GM12878 (cell line): ENCODE data around the gene POFUT2. TPM values are rescaled to one million over a fixed set of nuclear protein-coding genes. Genes with fewer than 3 reads are reported as not detected.

Experiments
- ASH2L ChIP-seq: fragments of 300-600, 200-600 bp; sonication (generic); IDR thresholded peaks from 2 replicates; pipeline ENCODE4 v1.6.1; 2017; ENCODE audit warnings: low read depth, mild to moderate bottlenecking, borderline replicate concordance
- ATF7 ChIP-seq: fragments of 450-650 bp; IDR thresholded peaks from 2 replicates; pipeline ENCODE4 v1.6.1; 2016; ENCODE audit warnings: low read depth, mild to moderate bottlenecking
- HDAC2 ChIP-seq: fragments of 200-600 bp; sonication (generic); IDR thresholded peaks from 2 replicates; pipeline ENCODE4 v1.6.1; 2017
- KLF5 ChIP-seq: fragments of 450-650 bp; IDR thresholded peaks from 2 replicates; pipeline ENCODE4 v1.6.1; 2014; ENCODE audit warnings: mild to moderate bottlenecking; ENCODE audit not compliant: partially characterized antibody
- NBN ChIP-seq: fragments of 450-650 bp; IDR thresholded peaks from 2 replicates; pipeline ENCODE4 v1.6.1; 2016
- NFIC ChIP-seq: IDR thresholded peaks from 2 replicates; pipeline ENCODE4 v1.6.1; 2012; ENCODE audit warnings: low read depth, mild to moderate bottlenecking, inconsistent platforms, low read length, moderate library complexity
- NRF1 ChIP-seq: conservative IDR thresholded peaks from 2 replicates; pipeline ENCODE4 v1.6.1; 2011; ENCODE audit warnings: mild to moderate bottlenecking, low read depth, low read length, improper control_type of control experiment
- SIN3A ChIP-seq: IDR thresholded peaks from 2 replicates; pipeline ENCODE4 v1.6.1; 2012; ENCODE audit warnings: low read depth, low read length, improper control_type of control experiment
- ZNF687 ChIP-seq: fragments of 450-650 bp; IDR thresholded peaks from 2 replicates; pipeline ENCODE4 v1.6.1; 2017; ENCODE audit warnings: mild to moderate bottlenecking, moderate library complexity
- polyA plus RNA-seq, 11 experiments: library from polyadenylated mRNA; depleted of rRNA in 4 of 11; unstranded in 6 of 11; stranded (reverse) in 5 of 11; fragments of >200 nt; fragmentation: Nextera tagmentation in 4 of 11; fragmentation: Illumina TruSeq in 1 of 11; extraction: Ambion mirVana in 4 of 11; extraction: Trizol in 1 of 11; gene quantifications; 1 replicate in 1 of 11; 2 replicates in 10 of 11; pipeline versions ENCODE4 v1.2.1 to v1.2.3, GENCODE V29; 2011 to 2016; ENCODE audit warnings: inconsistent platforms in 2 of 11, missing spikeins in 2 of 11, low read depth in 1 of 11
- total RNA-seq, 4 experiments: library from RNA; depleted of rRNA in 3 of 4; stranded (reverse); fragments of >200 nt in 3 of 4; fragmentation: Illumina TruSeq in 1 of 4; extraction: Trizol in 1 of 4; gene quantifications; 2 replicates each; pipeline versions ENCODE4 v1.2.1 to v1.2.3, GENCODE V29; 2013 to 2021
- TF ChIP-seq, protein P1 (sequence below): fragments of 450-650 bp; IDR thresholded peaks from 2 replicates; pipeline ENCODE4 v1.6.1; 2017; ENCODE audit warnings: antibody characterized with exemption, mild to moderate bottlenecking, moderate library complexity

POFUT2 gene
- total and polyA plus RNA-seq, 10 of the 15 experiments (the other 5 are each of a cell fraction or from before 2014, with no cell fraction given), result 1.2 to 15.1 (median 6.8) TPM

GRCh38 chr21:45287438-45288391, at the start of gene POFUT2 (continued):
- peak; percentile 93 for TF ChIP-seq NRF1
- TF ChIP-seq KLF5, result peak; percentile 18
- TF ChIP-seq HDAC2, result no peak
- no peak for TF ChIP-seq NBN
- no peak for TF ChIP-seq ZNF687
- TF ChIP-seq ATF7, result no peak
- no peak for TF ChIP-seq ASH2L
- TF ChIP-seq, protein P1, sequence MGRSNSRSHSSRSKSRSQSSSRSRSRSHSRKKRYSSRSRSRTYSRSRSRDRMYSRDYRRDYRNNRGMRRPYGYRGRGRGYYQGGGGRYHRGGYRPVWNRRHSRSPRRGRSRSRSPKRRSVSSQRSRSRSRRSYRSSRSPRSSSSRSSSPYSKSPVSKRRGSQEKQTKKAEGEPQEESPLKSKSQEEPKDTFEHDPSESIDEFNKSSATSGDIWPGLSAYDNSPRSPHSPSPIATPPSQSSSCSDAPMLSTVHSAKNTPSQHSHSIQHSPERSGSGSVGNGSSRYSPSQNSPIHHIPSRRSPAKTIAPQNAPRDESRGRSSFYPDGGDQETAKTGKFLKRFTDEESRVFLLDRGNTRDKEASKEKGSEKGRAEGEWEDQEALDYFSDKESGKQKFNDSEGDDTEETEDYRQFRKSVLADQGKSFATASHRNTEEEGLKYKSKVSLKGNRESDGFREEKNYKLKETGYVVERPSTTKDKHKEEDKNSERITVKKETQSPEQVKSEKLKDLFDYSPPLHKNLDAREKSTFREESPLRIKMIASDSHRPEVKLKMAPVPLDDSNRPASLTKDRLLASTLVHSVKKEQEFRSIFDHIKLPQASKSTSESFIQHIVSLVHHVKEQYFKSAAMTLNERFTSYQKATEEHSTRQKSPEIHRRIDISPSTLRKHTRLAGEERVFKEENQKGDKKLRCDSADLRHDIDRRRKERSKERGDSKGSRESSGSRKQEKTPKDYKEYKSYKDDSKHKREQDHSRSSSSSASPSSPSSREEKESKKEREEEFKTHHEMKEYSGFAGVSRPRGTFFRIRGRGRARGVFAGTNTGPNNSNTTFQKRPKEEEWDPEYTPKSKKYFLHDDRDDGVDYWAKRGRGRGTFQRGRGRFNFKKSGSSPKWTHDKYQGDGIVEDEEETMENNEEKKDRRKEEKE, result no peak
- TF ChIP-seq SIN3A, result peak; percentile 94
- TF ChIP-seq NFIC, result no peak
